Thoracic aorta (tissue), 2 donors: ENCODE data around the gene CACNA1I. TPM values are rescaled to one million over a fixed set of nuclear protein-coding genes. Genes with fewer than 3 reads are reported as not detected.

Experiments
- ATAC-seq: fragments of 150-250 bp; one replicate; pipeline ENCODE4 v1.8.0; 2017; ENCODE audit warnings: low read depth; ENCODE audit not compliant: insufficient number of reproducible peaks, low FRiP score
- DNase-seq: peaks from one replicate; pipeline ENCODE4 v3.0.0-alpha.2; 2020; ENCODE audit warnings: low spot score
- H3K27ac ChIP-seq, 2 donors: fragments of 200-600 bp; sonication (generic); 1 replicate in 1 of 2; 2 replicates in 1 of 2; pipeline ENCODE4 v1.5.1; 2016; ENCODE audit warnings: mild to moderate bottlenecking in 2 of 2, moderate library complexity in 2 of 2
- H3K27me3 ChIP-seq: fragments of 200-600 bp; sonication (generic); replicated peaks from 2 replicates; pipeline ENCODE4 v1.6.0; 2016; ENCODE audit warnings: mild to moderate bottlenecking; ENCODE audit not compliant: insufficient read depth
- H3K36me3 ChIP-seq: fragments of 200-600 bp; sonication (generic); one replicate; pipeline ENCODE4 v1.5.1; 2016
- H3K4me1 ChIP-seq, 2 donors: fragments of 200-600 bp; sonication (generic); 1 replicate in 1 of 2; 2 replicates in 1 of 2; pipeline versions ENCODE4 v1.5.1 to v1.6.0; 2016; ENCODE audit warnings: low read depth in 2 of 2, mild to moderate bottlenecking in 1 of 2; ENCODE audit not compliant: control insufficient read depth in 1 of 2
- H3K4me3 ChIP-seq: fragments of 200-600 bp; sonication (generic); 2 replicates; pipeline ENCODE4 v1.5.1; 2016; ENCODE audit warnings: mild to moderate bottlenecking
- H3K9me3 ChIP-seq: fragments of 200-600 bp; sonication (generic); 2 replicates; pipeline ENCODE4 v1.5.1; 2016
- CTCF ChIP-seq: fragments of 200-600 bp; sonication (generic); IDR thresholded peaks from one replicate; pipeline ENCODE4 v1.5.1; 2019; ENCODE audit warnings: antibody characterized with exemption
- total RNA-seq, 2 donors: library from RNA; depleted of rRNA; stranded (reverse); fragments of >200 nt; gene quantifications; one replicate each; pipeline versions ENCODE4 v1.1.0 to v1.2.3, GENCODE V29; 2016

CACNA1I gene
- total RNA-seq, 2 donors from 2014 or later: 0.14 to 0.21 TPM

GRCh38 chr22:39717099-39717498 lies 146.5 kb downstream of the CACNA1I start:
- ATAC-seq (no peak), DNase-seq (no peak)
- H3K27ac ChIP-seq: no peak overlapping the region

GRCh38 chr22:39718206-39718605 lies 147.7 kb downstream of the CACNA1I start:
- no peak overlapping the region for H3K27ac ChIP-seq
- no peaks in the 10 kb centered on the region for H3K27me3 ChIP-seq
- no peak for TF ChIP-seq CTCF
- ATAC-seq (no peak), DNase-seq (no peak)
- H3K36me3 ChIP-seq: no peaks in the 10 kb centered on the region
- H3K4me1 ChIP-seq: no peaks in the 10 kb centered on the region
- H3K9me3 ChIP-seq: no peaks in the 10 kb centered on the region
- no peak overlapping the region for H3K4me3 ChIP-seq

More at GRCh38 chr22:39717099-39717498, 146.5 kb downstream of the CACNA1I start:
- Histone ChIP-seq H3K4me3 (no peak overlapping the region), H3K9me3 (no peaks in the 10 kb centered on the region), H3K27me3 (no peaks in the 10 kb centered on the region), H3K36me3 (no peaks in the 10 kb centered on the region), H3K4me1 (no peaks in the 10 kb centered on the region)
- TF ChIP-seq CTCF: no peak

GRCh38 chr22:39718921-39719475 lies 148.4 kb downstream of the CACNA1I start:
- H3K27ac ChIP-seq: no peak overlapping the region
- no peaks in the 10 kb centered on the region for H3K36me3 ChIP-seq
- DNase-seq (no peak), ATAC-seq (no peak)
- no peaks in the 10 kb centered on the region for H3K4me1 ChIP-seq
- H3K4me3 ChIP-seq: no peak overlapping the region
- H3K9me3 ChIP-seq: no peaks in the 10 kb centered on the region
- H3K27me3 ChIP-seq: no peaks in the 10 kb centered on the region
- no peak for TF ChIP-seq CTCF

GRCh38 chr22:39719559-39720450 lies 149.3 kb downstream of the CACNA1I start:
- no peak for TF ChIP-seq CTCF
- no peak overlapping the region for H3K27ac ChIP-seq
- no peaks in the 10 kb centered on the region for H3K36me3 ChIP-seq
- H3K27me3 ChIP-seq: no peaks in the 10 kb centered on the region
- no peak for ATAC-seq
- H3K4me1 ChIP-seq: no peaks in the 10 kb centered on the region
- no peak overlapping the region for H3K4me3 ChIP-seq
- DNase-seq: no peak
- H3K9me3 ChIP-seq: no peaks in the 10 kb centered on the region

- Histone ChIP-seq H3K27me3 (no peaks in the 10 kb centered on the region), H3K36me3 (no peaks in the 10 kb centered on the region), H3K4me1 (no peaks in the 10 kb centered on the region), H3K9me3 (no peaks in the 10 kb centered on the region), H3K4me3 (no peak overlapping the region), H3K27ac (no peak overlapping the region)
- no peak for DNase-seq
- TF ChIP-seq CTCF: no peak
- no peak for ATAC-seq
These were observed 150.9 kb downstream of the CACNA1I start for GRCh38 chr22:39721206-39722031.
